GOT3 (cell line): ENCODE results near the gene DTL.

Experiments
- DNase-seq: peaks from one replicate; lab custom pipeline; 2025; ENCODE audit warnings: mixed read lengths; lab: John Stamatoyannopoulos, UW

Gene DTL

DNA sequence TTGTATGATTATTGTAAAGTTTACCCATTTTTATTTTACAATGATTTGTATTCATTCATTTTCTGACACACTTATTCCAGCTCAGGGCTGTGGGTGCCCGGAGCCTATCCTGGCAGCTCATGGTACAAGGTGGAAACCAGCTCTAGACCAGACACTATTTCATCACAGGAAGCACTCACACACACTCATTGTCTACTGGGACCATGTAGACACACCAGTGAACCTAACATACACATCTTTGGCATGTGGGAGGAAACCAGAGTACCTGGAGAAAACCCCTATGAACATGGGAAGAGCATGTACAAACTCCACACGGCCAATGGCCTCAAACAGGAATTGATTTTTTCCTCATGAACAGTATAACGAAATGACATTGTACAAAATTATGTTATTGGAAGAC lies 2.4 kb downstream of the DTL start:
- no peak for DNase-seq

DNA sequence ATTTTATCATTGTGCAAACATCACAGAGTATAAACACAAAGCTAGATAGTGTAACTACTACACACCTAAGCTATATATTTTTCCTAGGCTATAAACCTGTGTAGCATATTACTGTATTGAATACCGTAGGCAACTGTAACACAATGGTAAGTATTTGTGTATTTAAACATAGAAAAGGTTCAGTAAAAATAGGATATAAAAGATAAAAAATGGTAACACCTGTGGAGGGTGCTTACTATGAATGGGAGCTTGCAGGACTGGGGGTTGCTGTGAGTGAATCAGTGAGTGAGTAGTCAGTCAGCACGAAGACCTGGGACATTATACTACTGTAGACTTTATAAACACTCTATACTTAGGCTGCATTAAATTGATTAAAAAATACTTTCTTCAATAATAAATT lies 4.1 kb downstream of the DTL start:
- no peak for DNase-seq

DNA sequence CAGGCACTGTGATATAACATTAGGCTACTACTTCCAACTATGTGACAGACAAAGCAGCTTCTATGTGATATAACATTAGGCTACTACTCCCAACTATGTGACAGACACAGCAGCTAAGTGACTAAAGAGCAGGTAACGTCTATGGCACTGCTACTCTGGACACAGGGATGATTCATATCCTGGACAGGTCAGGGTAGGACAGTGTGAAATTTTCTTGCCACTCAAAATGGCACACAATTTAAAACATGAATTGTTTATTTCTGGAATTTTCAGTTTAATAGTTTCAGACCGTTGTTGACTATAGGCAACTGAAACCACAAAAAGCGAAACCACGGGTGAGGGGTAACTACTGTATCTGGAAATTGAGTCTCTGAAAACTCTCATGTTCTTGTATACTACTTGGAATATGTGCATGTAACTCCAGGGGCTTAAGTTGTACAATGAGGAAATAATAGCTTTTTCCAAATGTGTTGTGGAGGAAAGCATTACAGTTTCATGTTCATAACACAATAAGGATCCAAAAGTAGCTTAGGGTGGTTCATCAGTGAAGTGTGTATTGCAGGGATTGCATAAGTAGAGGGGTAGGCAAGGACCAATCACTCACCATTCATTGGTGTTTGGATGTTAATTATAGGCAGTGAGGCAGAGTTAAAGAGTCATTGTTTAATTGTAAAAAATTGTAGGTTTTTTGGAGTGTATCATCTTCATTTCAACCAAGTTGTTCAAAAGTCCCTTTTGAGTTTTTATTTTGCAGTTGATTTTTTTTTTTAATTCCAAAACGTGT lies 5.3 kb downstream of the DTL start:
- DNase-seq, result no peak

DNA sequence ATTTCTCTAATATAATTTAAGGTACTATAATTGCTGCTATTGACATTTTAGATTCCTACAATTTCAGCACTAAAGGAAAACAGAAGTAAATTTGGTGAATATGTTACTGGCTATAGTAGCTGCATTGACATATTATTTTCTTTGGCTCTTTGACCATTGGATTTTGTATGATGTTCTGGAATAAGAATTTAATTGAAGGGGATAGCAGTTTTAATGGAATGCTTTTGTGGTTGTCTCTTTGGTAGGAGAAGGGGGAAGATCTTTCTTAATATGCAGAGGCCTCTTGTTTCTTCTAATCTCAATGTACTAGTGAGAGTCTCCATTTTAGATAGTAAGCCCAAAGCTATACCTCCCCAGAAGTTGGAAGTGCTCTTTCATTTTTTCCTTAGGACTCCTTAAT lies 6.9 kb downstream of the DTL start:
- no peak for DNase-seq

DNA sequence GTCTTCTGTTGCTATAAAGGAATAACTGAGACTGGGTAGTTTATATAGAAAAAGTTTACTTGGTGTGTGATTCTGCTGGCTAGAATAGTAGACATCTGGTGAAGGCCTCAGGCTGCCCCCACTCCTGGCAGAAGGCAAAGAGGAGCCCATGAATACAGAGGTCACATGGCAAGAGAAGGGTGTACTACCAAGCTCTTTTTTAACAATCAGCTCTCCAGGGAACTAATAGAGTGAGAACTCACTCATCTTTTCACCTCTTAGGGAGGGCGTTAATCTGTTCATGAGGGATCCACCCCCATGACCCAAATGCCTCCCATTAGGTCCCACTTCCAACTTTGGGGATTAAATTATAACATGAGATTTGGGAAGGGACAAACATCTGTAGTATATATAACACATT lies 9.3 kb downstream of the DTL start:
- no peak for DNase-seq

DNA sequence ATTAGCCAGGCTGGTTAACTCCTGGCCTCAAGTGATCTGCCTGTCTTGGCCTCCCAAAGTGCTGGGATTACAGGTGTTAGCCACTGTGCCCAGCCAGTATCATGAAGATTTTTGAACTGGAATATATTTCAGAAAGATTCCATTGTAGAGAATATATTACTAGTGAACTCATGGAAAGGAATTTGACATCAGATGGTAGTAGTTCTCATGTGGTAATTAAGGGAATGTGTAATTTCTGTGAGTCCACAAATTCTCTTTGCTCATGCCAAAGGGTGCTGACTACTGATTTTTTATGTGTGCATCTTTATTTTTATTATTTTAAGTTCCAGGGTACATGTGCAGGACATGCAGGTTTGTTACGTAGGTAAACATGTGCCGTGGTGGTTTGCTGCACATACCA lies 10.4 kb downstream of the DTL start:
- no peak for DNase-seq

DNA sequence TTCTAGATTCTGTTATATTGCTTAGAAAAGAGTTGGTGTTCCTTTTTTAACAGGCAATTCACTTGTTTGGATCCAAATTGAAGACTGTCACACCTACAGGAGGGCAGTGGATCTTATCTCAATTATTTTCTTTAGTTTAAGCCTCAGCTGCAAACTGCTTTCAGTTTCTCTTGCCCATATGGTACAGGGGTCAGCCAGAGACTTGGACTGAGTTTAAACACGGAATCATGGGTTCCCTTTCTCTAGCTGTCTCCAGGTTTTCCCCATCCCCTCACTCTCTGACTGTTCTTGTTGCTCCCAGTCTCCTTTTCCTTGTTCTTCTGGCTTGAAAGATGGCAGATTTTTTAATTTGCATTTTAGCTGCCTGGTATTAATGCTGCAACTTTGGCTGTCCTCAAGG lies 18.4 kb downstream of the DTL start:
- no peak for DNase-seq

DNA sequence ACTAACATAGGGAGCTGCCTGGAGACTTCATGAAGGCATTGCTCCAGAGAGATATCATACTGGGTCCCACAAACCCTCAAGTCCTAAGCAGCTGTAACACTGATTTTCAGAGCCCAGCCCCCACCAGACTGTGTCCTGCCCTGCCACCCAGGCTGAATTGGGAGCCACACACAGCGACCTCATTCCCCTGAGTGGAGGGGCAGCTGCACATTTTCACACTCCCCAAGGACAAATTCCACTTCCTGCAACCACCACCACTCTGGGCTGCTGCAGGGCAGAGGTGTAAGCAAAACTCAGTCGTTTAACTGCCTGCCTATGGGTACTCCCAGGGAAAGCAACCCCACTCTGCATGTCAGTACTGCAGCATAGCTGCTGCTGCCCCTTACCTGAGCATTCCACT lies 19.8 kb downstream of the DTL start:
- no peak for DNase-seq

DNA sequence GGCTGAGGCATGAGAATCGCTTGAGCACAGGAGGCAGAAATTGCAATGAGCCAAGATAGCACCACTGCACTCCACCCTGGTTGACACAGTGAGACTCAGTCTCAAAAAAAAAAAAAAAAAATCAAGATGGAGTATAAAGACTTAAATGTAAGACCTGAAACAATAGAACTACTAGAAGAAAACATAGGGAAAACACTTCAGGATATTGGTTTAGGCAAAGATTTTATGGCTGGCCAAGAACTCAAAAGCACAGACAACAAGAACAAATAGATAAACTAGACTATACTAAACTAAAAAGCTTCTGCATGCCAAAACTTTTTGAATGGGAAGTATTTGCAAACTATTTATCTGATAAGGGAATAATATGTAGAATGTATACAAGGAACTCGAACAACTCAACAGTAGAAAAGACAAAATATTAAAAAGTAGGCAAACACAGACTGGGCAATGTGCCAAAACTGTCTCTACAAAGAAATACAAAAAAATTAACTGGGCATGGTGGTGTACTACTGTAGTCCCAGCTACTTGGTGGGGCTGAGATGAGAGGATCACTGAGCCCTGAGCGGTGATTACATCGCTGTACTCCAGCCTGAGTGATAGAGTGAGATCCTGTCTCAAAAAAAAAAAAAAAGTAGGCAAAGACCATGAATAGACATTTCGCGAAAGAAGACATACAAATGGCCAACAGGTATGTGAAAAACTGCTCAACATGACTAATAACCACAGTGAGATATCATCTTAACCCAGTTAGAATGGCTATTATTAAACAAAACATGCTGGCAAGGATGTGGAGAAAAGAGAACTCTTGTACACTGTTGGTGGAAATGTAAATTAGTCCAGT lies 25.3 kb downstream of the DTL start:
- DNase-seq, result no peak

DNA sequence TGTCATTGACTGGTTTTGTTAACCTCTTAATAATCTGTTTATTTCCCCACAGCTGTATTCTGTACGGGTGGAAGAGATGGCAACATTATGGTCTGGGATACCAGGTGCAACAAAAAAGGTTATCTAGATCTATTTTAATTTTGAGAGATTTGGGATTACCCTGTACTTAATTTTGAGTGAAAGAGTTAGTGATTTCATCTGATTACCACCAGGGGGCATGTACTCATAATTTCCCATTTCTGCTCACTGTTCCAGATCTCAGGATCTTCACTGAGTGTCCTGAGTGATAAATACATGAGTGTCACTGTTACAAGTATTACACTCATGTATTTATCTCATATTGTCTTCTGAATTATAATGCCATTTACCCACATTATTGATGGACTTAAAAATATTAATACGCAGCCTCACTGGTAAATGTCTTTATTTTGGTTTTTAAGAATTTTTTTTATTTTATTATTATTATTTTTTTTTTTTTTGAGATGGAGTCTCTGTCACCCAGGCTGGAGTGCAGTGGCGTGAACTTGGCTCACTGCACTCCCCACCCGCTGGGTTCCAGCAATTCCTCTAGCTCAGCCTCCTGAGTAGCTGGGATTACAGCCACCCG lies 27.4 kb downstream of the DTL start:
- DNase-seq, result no peak

DNA sequence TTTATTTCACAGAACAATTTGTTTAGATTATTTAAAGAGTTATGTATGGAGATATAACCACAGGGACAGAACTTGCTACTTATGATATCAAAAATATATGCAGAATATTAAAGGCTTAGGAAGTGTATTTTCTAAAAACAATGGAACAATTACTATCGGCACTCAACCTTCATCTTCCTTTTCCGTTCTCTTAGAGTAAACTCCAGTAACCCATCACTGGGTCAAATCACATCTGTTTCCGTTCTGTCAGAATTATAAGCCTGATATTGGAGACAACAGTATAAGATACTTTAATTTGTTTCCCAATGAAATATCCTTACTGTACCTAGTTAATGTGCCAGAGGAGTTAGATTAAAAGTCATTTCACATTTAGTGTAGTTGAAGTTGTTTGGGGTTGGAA lies 32.2 kb downstream of the DTL start:
- DNase-seq, result no peak

DNA sequence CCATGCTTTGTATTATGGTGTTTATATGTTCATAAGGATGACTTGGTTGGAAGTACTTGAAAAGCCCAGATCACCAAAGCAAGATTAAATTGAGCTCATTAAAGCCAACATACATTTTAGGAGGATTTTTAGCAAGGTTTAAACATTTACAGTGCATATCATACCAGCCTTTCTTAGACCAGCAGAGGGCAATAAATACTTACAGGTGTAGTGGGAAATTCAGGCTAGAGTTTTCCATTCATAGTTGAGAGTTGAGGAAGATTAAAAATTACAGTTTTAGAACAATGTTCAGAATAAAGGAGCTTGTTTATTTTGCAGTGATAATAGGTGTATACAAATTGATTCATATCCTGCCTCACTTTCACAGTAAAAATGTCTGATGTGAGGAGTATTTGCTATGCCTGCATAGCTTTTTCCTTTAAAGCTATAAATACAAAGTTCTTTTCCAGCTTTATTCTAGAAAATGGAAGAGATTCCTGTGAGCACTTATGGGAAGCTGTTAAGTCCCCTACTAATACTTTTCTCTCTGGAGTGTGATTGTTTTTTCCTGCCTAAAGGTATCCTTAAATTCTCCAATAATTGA lies 35.3 kb downstream of the DTL start:
- DNase-seq, result no peak

DNA sequence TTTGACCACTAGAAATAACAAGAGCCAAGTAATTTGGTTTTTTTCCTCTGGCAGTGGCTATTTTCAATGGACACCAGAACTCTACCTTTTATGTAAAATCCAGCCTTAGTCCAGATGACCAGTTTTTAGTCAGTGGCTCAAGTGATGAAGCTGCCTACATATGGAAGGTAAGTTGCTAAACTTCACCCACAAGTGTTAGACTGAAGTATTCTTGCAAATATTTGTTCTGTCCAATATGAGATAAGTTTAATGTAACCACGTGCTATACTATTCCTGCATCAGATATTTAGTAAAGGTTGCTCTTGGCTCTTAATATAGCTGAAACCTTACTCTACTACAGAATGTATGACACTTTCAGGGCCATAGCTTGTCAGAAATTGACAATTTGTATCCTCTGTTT lies 36.5 kb downstream of the DTL start:
- no peak for DNase-seq

DNA sequence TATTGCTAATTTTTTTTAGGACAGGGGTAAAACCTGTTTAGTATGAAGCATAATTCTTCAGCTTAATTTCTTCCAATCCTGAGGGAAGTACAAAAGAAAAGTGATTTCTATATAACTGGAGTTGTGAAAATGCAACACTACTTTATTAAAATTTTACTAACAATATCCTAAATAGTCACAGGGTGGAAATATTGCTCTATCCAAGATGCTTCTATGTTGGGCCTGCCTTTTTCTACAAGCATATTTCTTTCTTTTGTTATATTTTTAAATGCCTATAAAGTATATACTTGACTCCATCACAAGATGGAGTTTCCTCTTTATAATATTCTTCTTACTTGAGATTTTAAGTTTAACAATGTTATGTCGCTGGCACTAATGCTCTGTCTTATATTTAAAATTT lies 37.9 kb downstream of the DTL start:
- DNase-seq, result no peak

DNA sequence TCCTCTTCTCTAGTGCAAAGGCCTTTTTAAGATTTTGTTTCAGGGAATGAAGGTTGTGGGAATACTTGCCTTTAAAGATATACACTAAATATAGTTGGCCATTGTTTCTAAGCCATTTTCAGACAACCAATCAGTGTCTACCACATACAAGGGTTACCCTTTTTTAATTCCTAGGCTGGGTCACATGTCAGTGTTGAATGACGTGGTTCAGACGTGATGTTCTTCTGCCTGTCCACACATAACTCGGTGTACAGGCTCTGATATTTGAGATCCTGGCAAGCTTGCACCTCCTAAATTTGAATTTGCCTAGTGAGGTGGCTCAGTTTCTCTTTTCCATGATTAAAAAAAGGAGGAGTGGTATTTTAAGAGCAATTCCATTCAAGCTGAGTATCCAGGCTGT lies 38.8 kb downstream of the DTL start:
- DNase-seq, result no peak

DNA sequence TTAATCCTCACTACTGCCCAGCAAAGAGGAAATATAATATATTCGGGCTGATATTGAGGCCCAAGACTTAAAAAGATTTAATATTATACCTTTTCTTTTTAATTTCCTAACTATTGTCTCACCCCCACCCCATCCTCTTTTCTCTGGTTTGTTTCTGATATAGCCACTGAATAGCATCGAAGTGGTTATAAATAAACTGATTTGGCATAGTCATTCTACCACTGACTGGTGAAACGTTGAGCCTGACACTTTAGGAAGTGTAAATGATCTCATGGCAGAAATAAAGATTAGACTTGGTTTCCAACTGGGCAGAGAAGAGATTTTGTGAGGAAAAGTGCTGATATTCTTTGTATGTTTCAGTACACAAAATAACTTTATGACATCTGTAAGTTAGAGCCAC lies 39.3 kb downstream of the DTL start:
- no peak for DNase-seq

DNA sequence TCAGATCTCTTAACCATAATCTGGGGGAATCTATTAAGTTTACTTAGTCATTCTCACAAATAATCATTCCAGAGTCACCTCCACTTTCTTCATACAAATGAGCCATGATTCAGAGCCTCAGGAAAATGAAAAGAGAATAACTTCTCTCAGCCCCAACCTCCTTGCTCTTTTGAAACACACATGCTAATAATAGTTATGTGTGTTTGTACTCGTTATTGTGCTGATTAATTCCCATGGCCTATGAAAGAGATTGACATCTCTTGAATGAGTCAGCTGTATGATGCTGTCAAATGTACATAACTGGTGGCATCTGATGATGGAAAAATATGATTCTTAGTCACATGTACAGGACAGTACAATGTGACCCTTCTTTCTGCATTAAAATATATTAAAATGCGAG lies 41.5 kb downstream of the DTL start:
- DNase-seq, result no peak

DNA sequence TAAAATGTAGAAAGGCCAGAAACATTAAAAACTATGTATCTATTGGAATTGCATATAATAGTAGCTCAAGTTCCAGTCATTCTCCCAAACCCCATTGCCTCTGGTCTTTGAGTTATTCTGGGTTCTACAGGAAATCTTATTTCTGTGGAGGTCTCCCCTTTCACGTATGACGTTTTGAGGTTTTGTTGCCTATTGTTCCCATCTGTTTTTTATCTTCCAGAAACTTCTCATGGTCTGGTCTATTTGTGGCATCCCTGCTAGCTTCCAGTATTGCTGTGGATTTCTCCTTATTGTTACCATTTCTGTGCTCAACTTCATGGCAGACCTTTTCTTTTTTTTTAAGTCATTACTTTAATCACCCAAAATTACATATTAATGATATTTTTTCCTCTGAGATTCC lies 43.3 kb downstream of the DTL start:
- no peak for DNase-seq

DNA sequence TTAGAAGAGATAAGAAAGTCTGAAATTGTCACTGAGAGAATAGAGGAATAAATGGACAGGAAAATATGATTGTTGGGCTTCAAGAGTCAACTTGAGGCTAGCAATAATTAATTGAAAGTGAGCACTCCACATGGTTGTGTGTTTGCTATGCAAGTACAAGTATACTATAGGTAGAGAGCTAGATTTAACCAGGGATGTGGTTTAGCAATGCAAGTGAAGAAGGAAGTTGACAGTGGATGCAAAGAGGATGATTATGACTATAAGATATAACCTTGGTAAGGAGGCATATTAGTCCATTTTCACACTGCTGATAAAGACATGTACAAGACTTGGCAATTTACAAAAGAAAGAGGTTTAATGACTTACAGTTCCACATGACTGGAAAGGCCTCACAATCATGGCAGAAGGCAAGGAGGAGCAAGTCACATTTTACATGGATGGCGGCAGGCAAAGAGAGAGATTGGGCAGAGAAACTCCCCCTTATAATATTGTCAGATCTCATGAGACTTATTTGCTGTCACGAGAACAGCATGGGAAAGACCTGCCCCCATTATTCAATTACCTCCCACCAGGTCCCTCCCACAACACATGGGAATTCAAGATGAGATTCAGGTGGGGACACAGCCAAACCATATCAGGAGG lies 47.3 kb downstream of the DTL start:
- no peak for DNase-seq

DNA sequence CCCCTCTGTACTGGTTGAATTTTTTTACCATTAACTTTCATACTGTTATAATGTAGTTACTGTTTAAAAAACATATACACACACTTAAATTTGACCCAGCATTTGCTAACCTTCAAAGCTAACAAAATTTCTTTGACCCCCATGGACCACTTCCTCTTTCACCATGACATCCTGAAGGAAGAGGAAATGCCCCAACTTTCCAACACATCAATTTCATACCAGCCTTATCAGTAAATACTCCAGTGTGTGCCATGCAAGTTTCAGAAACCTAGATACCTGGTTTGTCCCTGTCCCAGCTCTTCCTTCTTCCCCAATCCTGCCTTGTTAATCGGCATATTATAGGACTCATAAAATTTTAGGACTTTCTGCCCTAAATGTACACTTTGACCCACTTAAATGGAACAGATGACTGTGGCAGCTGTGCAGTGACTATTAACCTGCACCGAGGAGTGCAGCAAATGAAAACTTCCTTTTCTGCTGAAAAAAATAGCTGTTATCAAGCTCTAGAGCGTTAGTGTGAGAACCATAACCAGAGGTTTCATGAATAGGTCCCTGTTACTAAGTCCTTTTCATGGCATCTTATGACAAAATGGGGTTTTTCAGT lies 54.1 kb downstream of the DTL start:
- no peak for DNase-seq

DNA sequence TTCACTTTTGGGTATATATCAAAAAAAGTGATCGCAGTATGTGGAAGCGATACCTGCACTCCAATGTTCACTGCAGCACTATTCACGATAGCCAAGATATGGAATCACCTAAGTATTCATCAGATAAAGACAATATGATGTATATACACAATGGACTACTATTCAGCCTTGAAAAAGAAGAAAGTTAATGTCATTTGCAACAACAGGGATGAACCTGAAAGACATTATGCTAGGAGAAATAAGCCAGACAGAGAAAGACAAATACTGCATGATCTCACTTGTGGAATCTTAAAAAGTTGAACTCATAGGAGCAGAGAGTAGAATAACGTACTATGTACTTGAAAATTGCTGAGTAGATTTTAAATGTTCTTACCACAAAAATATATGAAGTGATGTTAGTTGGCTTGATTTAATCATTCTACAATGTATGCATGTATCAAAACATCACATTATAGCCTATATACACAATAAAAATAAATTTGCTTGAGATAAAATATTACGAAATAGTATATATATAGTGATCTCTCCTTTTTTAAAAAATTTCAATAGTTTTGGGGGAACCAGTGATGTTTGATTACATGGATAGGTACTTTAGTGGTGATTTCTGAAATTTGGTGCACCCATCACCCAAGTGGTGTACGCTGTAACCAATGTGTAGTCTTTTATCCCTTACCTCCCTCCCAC lies 56.0 kb downstream of the DTL start:
- no peak for DNase-seq
